H1 (cell line): ENCODE results near the gene KNOP1. TPM values are rescaled to one million over a fixed set of nuclear protein-coding genes. Genes with fewer than 3 reads are reported as not detected.

Experiments used
- CTCF ChIA-PET: fragments of 300-600 bp; sonication (Branson Sonifier 250); formaldehyde crosslinking; loops from one replicate; lab custom pipeline; 2021; ENCODE audit not compliant: partially characterized antibody; lab: Charles Lee
- POLR2A ChIA-PET: fragments of 300-600 bp; sonication (Branson Sonifier 250); formaldehyde crosslinking; loops from one replicate; lab custom pipeline; 2021; ENCODE audit warnings: inconsistent platforms; ENCODE audit not compliant: partially characterized antibody; lab: Charles Lee
- DNase-seq, 2 experiments: peaks; one replicate each; pipeline versions ENCODE4 v3.0.0 to v3.0.0-alpha.2; 2010 to 2022; ENCODE audit warnings: low spot score in 2 of 2, low read depth in 1 of 2, mixed read lengths in 1 of 2
- FAIRE-seq: peaks from 2 replicates; lab custom pipeline; 2011; peaks lifted over from hg19 to GRCh38; lab: Jason Lieb, UNC
- H2AFZ ChIP-seq: 2 replicates; pipeline ENCODE4 v1.8.1; 2012; ENCODE audit warnings: low read length, inconsistent platforms
- H2AK5ac ChIP-seq: 2 replicates; pipeline ENCODE4 v1.6.1; 2013; ENCODE audit warnings: low read depth, low read length
- H2BK120ac ChIP-seq: replicated peaks from 2 replicates; pipeline ENCODE3; 2013; ENCODE audit warnings: low read depth, low read length, inconsistent platforms
- H2BK12ac ChIP-seq: 2 replicates; pipeline ENCODE4 v1.6.1; 2013; ENCODE audit warnings: low read depth, low read length
- H2BK15ac ChIP-seq: 2 replicates; pipeline ENCODE4 v1.6.1; 2013; ENCODE audit warnings: low read length
- H2BK20ac ChIP-seq: 2 replicates; pipeline ENCODE4 v1.6.1; 2013; ENCODE audit warnings: low read length
- H2BK5ac ChIP-seq: 2 replicates; pipeline ENCODE4 v1.6.1; 2013; ENCODE audit warnings: low read depth, low read length
- H3K14ac ChIP-seq: 2 replicates; pipeline ENCODE4 v1.6.1; 2013; ENCODE audit warnings: inconsistent platforms; ENCODE audit not compliant: insufficient read length
- H3K18ac ChIP-seq: 2 replicates; pipeline ENCODE4 v1.6.1; 2013; ENCODE audit warnings: low read length; ENCODE audit errors: extremely low read depth
- H3K23ac ChIP-seq: 2 replicates; pipeline ENCODE4 v1.6.1; 2013; ENCODE audit warnings: inconsistent platforms; ENCODE audit not compliant: insufficient read length
- H3K23me2 ChIP-seq: 2 replicates; pipeline ENCODE4 v1.6.1; 2013; ENCODE audit warnings: low read depth, low read length
- H3K27ac ChIP-seq: 2 replicates; pipeline ENCODE4 v1.6.1; 2011; ENCODE audit warnings: low read depth, low read length, inconsistent platforms
- H3K27me3 ChIP-seq, 4 experiments: replicated peaks in 1 of 4; 1 replicate in 1 of 4; 2 replicates in 3 of 4; pipeline versions ENCODE4 v1.6.1 to v1.8.1; 2011 to 2013; ENCODE audit warnings: low read length in 3 of 4, mild to moderate bottlenecking in 3 of 4, inconsistent platforms in 2 of 4, mixed read lengths in 2 of 4, moderate library complexity in 1 of 4; ENCODE audit not compliant: control insufficient read depth in 3 of 4, insufficient read depth in 3 of 4; ENCODE audit errors: extremely low read depth in 1 of 4
- H3K36me3 ChIP-seq, 4 experiments: 2 replicates each; pipeline versions ENCODE4 v1.6.1 to v1.8.1; 2011 to 2013; ENCODE audit warnings: mild to moderate bottlenecking in 4 of 4, low read length in 3 of 4, moderate library complexity in 2 of 4, control low read depth in 1 of 4, inconsistent platforms in 1 of 4; ENCODE audit not compliant: insufficient read depth in 4 of 4, control insufficient read depth in 2 of 4
- H3K4ac ChIP-seq: replicated peaks from 2 replicates; pipeline ENCODE3; 2013; ENCODE audit warnings: low read length, low read depth, mixed read lengths, inconsistent platforms; ENCODE audit not compliant: insufficient read length
- H3K4me1 ChIP-seq, 4 experiments: replicated peaks in 1 of 4; 1 replicate in 1 of 4; 2 replicates in 3 of 4; pipeline versions ENCODE4 v1.6.1 to v1.8.1; 2011 to 2013; ENCODE audit warnings: low read length in 3 of 4, inconsistent platforms in 2 of 4, mixed read lengths in 1 of 4; ENCODE audit not compliant: insufficient read depth in 4 of 4, control insufficient read depth in 3 of 4
- H3K4me2 ChIP-seq, 2 experiments: 2 replicates each; pipeline versions ENCODE4 v1.6.1 to v1.8.1; 2011 to 2013; ENCODE audit warnings: low read depth in 2 of 2, low read length in 2 of 2, control low read depth in 1 of 2, inconsistent platforms in 1 of 2, mild to moderate bottlenecking in 1 of 2; ENCODE audit not compliant: insufficient read depth in 1 of 2
- H3K4me3 ChIP-seq, 4 experiments: fragments of 200-600, 300-600 bp in 1 of 4; sonication (generic), shearing (Covaris generic), sonication (Bioruptor Twin) in 1 of 4; 2 replicates each; pipeline versions ENCODE4 v1.5.1 to v1.8.1; 2011 to 2016; ENCODE audit warnings: low read length in 4 of 4, low read depth in 3 of 4, control low read depth in 2 of 4, inconsistent platforms in 2 of 4, mild to moderate bottlenecking in 2 of 4, mixed read lengths in 1 of 4, moderate library complexity in 1 of 4; ENCODE audit not compliant: insufficient read depth in 2 of 4; ENCODE audit errors: extremely low read depth in 1 of 4
- H3K56ac ChIP-seq: replicated peaks from 2 replicates; pipeline ENCODE3; 2013; ENCODE audit warnings: low read depth, mild to moderate bottlenecking, mixed read lengths, low read length, inconsistent platforms; ENCODE audit not compliant: insufficient read length
- H3K79me1 ChIP-seq: 2 replicates; pipeline ENCODE4 v1.6.1; 2013; ENCODE audit warnings: low read depth, low read length, control low read depth
- H3K79me2 ChIP-seq, 2 experiments: 2 replicates each; pipeline versions ENCODE4 v1.6.1 to v1.8.1; 2012 to 2013; ENCODE audit warnings: low read length in 2 of 2, mild to moderate bottlenecking in 2 of 2, inconsistent platforms in 1 of 2; ENCODE audit not compliant: insufficient read depth in 2 of 2, control insufficient read depth in 1 of 2
- H3K9ac ChIP-seq, 4 experiments: replicated peaks in 1 of 4; 1 replicate in 1 of 4; 2 replicates in 3 of 4; pipeline versions ENCODE4 v1.6.1 to v1.8.1; 2011 to 2013; ENCODE audit warnings: low read depth in 3 of 4, low read length in 3 of 4, control low read depth in 2 of 4, mild to moderate bottlenecking in 2 of 4, moderate library complexity in 2 of 4, inconsistent platforms in 1 of 4; ENCODE audit errors: extremely low read depth in 1 of 4
- H3K9me3 ChIP-seq, 2 experiments: 2 replicates each; pipeline versions ENCODE4 v1.6.1 to v1.8.1; 2012 to 2013; ENCODE audit warnings: mild to moderate bottlenecking in 2 of 2, moderate library complexity in 2 of 2, control low read depth in 1 of 2, inconsistent platforms in 1 of 2, low read depth in 1 of 2, low read length in 1 of 2, mixed read lengths in 1 of 2; ENCODE audit not compliant: insufficient read depth in 2 of 2
- H4K20me1 ChIP-seq, 2 experiments: replicated peaks in 1 of 2; 2 replicates each; pipeline versions ENCODE3 to v1.8.1; 2011 to 2013; ENCODE audit warnings: inconsistent platforms in 2 of 2, low read length in 2 of 2, mild to moderate bottlenecking in 1 of 2; ENCODE audit not compliant: insufficient read depth in 2 of 2, control insufficient read depth in 1 of 2
- H4K5ac ChIP-seq: 2 replicates; pipeline ENCODE4 v1.6.1; 2013; ENCODE audit warnings: low read length, low read depth, mixed read lengths, inconsistent platforms; ENCODE audit not compliant: insufficient read length
- H4K8ac ChIP-seq: 2 replicates; pipeline ENCODE4 v1.8.0; 2013; ENCODE audit warnings: mild to moderate bottlenecking, moderate library complexity, low read length, inconsistent platforms; ENCODE audit not compliant: insufficient read depth; ENCODE audit errors: extremely low read depth
- H4K91ac ChIP-seq: replicated peaks from 2 replicates; pipeline ENCODE3; 2013; ENCODE audit warnings: low read length, mixed read lengths, inconsistent platforms; ENCODE audit not compliant: insufficient read length
- CEBPB ChIP-seq: IDR thresholded peaks from 2 replicates; pipeline ENCODE4 v1.6.1; 2012; ENCODE audit warnings: low read depth, low read length
- EP300 ChIP-seq, 2 experiments: IDR thresholded peaks; 1 replicate in 1 of 2; 2 replicates in 1 of 2; pipeline ENCODE4 v1.6.1; 2011 to 2012; ENCODE audit warnings: low read depth in 2 of 2, low read length in 2 of 2, mild to moderate bottlenecking in 2 of 2, borderline replicate concordance in 1 of 2, inconsistent platforms in 1 of 2, moderate library complexity in 1 of 2
- POU5F1 ChIP-seq: IDR thresholded peaks from 2 replicates; pipeline ENCODE4 v1.6.1; 2011; ENCODE audit warnings: low read depth, mild to moderate bottlenecking, low read length, moderate library complexity
- RAD21 ChIP-seq, 2 experiments: IDR thresholded peaks in 1 of 2; conservative IDR thresholded peaks in 1 of 2; 2 replicates each; pipeline ENCODE4 v1.6.1; 2011; ENCODE audit warnings: low read depth in 2 of 2, low read length in 2 of 2, improper control_type of control experiment in 1 of 2, inconsistent platforms in 1 of 2, mild to moderate bottlenecking in 1 of 2, moderate library complexity in 1 of 2
- RFX5 ChIP-seq: IDR thresholded peaks from 2 replicates; pipeline ENCODE4 v1.6.1; 2011; ENCODE audit warnings: low read depth, low read length, improper control_type of control experiment, borderline replicate concordance
- WGBS, 2 experiments: shearing (Covaris generic) in 1 of 2; methylation state at CpG; one replicate each; pipeline versions ENCODE4 v1.1.6 to v1.1.7; 2013 to 2015; ENCODE audit warnings: low lambda C conversion rate in 2 of 2, mixed read lengths in 2 of 2, inconsistent platforms in 1 of 2, low coverage in 1 of 2, missing lambda C conversion rate in 1 of 2; ENCODE audit not compliant: insufficient replicate concordance in 2 of 2, insufficient coverage in 1 of 2, insufficient read length in 1 of 2; ENCODE audit errors: extremely low coverage in 1 of 2, missing lambda C conversion rate in 1 of 2; 5-methylcytosine and 5-hydroxymethylcytosine counted together
- polyA plus RNA-seq, 7 experiments: library from polyadenylated mRNA; depleted of rRNA in 3 of 7; stranded (reverse) in 5 of 7; unstranded in 2 of 7; fragments of >200 nt in 5 of 7; fragments of 200-250 nt in 2 of 7; gene quantifications; 1 replicate in 5 of 7; 2 replicates in 1 of 7; 4 replicates in 1 of 7; pipeline versions ENCODE4 v1.2.1 to v1.2.3, GENCODE V29; 2011 to 2013; ENCODE audit warnings: missing spikeins in 2 of 7, mixed read lengths in 2 of 7
- total RNA-seq: library from RNA; stranded (reverse); fragmentation: NEBNext Ultra II Directional; extraction: Animal tissue kit (Norgen Biotek cat#: 25700); gene quantifications from 2 replicates; pipeline ENCODE4 v1.2.1, GENCODE V29; 2021

The KNOP1 gene
- total and polyA plus RNA-seq, 2 of the 8 experiments (the other 6 are each of a cell fraction or from before 2014, with no cell fraction given), result 21.6 to 87.9 TPM

DNA sequence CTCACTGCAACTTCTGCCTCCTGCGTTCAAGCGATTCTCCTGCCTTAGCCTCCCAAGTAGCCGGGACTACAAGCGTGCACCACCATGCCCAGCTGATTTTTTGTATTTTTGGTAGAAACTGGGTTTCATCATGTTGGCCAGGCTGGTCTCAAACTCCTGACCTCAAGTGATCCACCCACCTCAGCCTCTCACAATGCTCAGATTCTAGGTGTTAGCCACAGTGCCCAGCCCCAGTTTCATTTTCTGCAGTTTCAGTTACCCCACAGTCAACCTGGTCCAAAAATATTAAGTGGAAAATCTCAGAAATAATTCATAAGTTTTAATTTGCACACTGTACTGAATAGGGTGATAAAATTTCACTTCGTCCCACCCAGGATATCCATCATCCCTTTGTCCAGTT, 28.7 kb downstream of the KNOP1 start:
- H3K27me3 ChIP-seq, result no peaks in the 10 kb centered on the region
- peaks cover 2 to 19% (median 8%) of the 10 kb centered on the region in 4 experiments; a peak in 6 of 8 replicates for H3K36me3 ChIP-seq
- no peak overlapping the region for H4K91ac ChIP-seq
- H3K9ac ChIP-seq, result no peak overlapping the region
- no peak overlapping the region for H4K8ac ChIP-seq
- no peak overlapping the region for H2BK20ac ChIP-seq
- FAIRE-seq, result no peak
- ChIA-PET CTCF (interaction anchor here (1.1 to 1.5 kb wide), 3 partner anchors 8 to 78 kb away, joined by 4 to 9 read pairs (median 4); no protein-coding TSS in a partner anchor), POLR2A (interaction anchor here (0.6 to 2.8 kb wide), 3 partner anchors 9 to 169 kb away, joined by 3 to 23 read pairs (median 3); no protein-coding TSS in a partner anchor)
- H3K79me2 ChIP-seq, result no peaks in the 10 kb centered on the region
- H2BK12ac ChIP-seq, result no peak overlapping the region
- H3K23me2 ChIP-seq, result no peaks in the 10 kb centered on the region
- H3K4ac ChIP-seq, result no peak overlapping the region
- H2BK120ac ChIP-seq, result no peak overlapping the region
- DNase-seq, result no peak
- H3K4me3 ChIP-seq, result no peak overlapping the region
- no peak overlapping the region for H2AFZ ChIP-seq
- H3K4me1 ChIP-seq, result no peaks in the 10 kb centered on the region
- no peak for TF ChIP-seq POU5F1
- TF ChIP-seq RFX5, result no peak
- TF ChIP-seq RAD21 (IDR thresholded peaks at IDR 0.05 in 1 of 2, conservative IDR thresholded peaks at IDR 0.05 in 1 of 2; ENCODE audit: low read depth in 2 of 2, low read length in 2 of 2), result no peak
- TF ChIP-seq CEBPB, result no peak
- no peak for TF ChIP-seq EP300 (IDR thresholded peaks at IDR 0.05; ENCODE audit: borderline replicate concordance in 1 of 2, low read depth in 2 of 2, low read length in 2 of 2)
- no peak overlapping the region for H3K4me2 ChIP-seq
- H3K18ac ChIP-seq, result no peak overlapping the region
- no peak overlapping the region for H4K5ac ChIP-seq
- H3K23ac ChIP-seq, result no peak overlapping the region
- no peaks in the 10 kb centered on the region for H4K20me1 ChIP-seq
- H3K9me3 ChIP-seq, result peaks cover 0 to 4% of the 10 kb centered on the region in 2 experiments; a peak in 1 of 4 replicates
- no peaks in the 10 kb centered on the region for H3K79me1 ChIP-seq
- no peak overlapping the region for H2BK5ac ChIP-seq
- no peak overlapping the region for H2AK5ac ChIP-seq
- H3K56ac ChIP-seq, result no peak overlapping the region
- H2BK15ac ChIP-seq, result no peak overlapping the region
- no peak overlapping the region for H3K27ac ChIP-seq
- WGBS, 2 experiments, result 90% methylated on average over 5 of the region's 5 CpGs; no CpG with 5 or more reads in 1 of the 2 experiments
- no peak overlapping the region for H3K14ac ChIP-seq
